Right lobe of liver (tissue), 4 donors: ENCODE results near the gene CTCFL.

ENCODE experiments used
- CTCF ChIP-seq, 4 donors: fragments of 200-600 bp in 3 of 4; fragments of 450-650 bp in 1 of 4; IDR thresholded peaks; one replicate each; pipeline versions ENCODE4 v1.5.1 to v1.8.0; 2016 to 2022; ENCODE audit warnings: antibody characterized with exemption in 4 of 4, mild to moderate bottlenecking in 2 of 4
- POLR2A ChIP-seq: fragments of 450-650 bp; IDR thresholded peaks from one replicate; pipeline ENCODE4 v1.6.1; 2017; ENCODE audit warnings: antibody characterized with exemption, mild to moderate bottlenecking
- donor health status: DM: no; HTN: no; CAD: no.
- donor health status: DM: no; HTN: no; CAD: no.
- donor health status: DM: no; HTN: yes; CAD: no.

GRCh38 chr20:57563522-57563921, 38.6 kb upstream of the CTCFL start:
- TF ChIP-seq CTCF (IDR thresholded peaks at IDR 0.05) (no peak), POLR2A (no peak)
